Panc1 (cell line): ENCODE measurements around the gene WNT2. TPM values are rescaled to one million over a fixed set of nuclear protein-coding genes. Genes with fewer than 3 reads are reported as not detected.

Experiments used
- ATAC-seq: fragments of 200-7000 bp; cut with Tn5 transposase; 2 replicates; pipeline ENCODE4 v1.9.1; 2020; ENCODE audit warnings: mild to moderate bottlenecking, moderate library complexity
- BruUV-seq: library from RNA; stranded (reverse); fragments of 400-500 nt; replicated peaks from 2 replicates; lab custom pipeline; 2021; lab: Mats Ljungman, UMichigan
- CTCF ChIA-PET: fragments of 300-600 bp; sonication (Branson Sonifier 250); formaldehyde crosslinking; loops from one replicate; lab custom pipeline; 2022; ENCODE audit warnings: antibody characterized with exemption; lab: Charles Lee
- POLR2A ChIA-PET: fragments of 300-600 bp; sonication (Branson Sonifier 250); formaldehyde crosslinking; loops from one replicate; lab custom pipeline; 2022; ENCODE audit warnings: antibody characterized with exemption; lab: Charles Lee
- DNase-seq: peaks from one replicate; pipeline ENCODE4 v3.0.0-alpha.2; 2010; ENCODE audit warnings: low read depth, low spot score
- H3K27ac ChIP-seq: 2 replicates; pipeline ENCODE4 v1.5.1; 2011; ENCODE audit warnings: mild to moderate bottlenecking, low read length, inconsistent platforms
- H3K27me3 ChIP-seq: fragments of 200-500 bp; sonication (Bioruptor generic); 2 replicates; pipeline ENCODE4 v1.6.0; 2014; ENCODE audit warnings: low read length, inconsistent platforms; ENCODE audit not compliant: control insufficient read depth, insufficient read depth
- H3K36me3 ChIP-seq: fragments of 200-500 bp; sonication (Bioruptor generic); 2 replicates; pipeline ENCODE4 v1.5.1; 2014; ENCODE audit warnings: inconsistent platforms, mild to moderate bottlenecking, low read length, moderate library complexity; ENCODE audit not compliant: control insufficient read depth, insufficient read depth
- H3K4me1 ChIP-seq: 2 replicates; pipeline ENCODE4 v1.5.1; 2011; ENCODE audit warnings: inconsistent platforms, mild to moderate bottlenecking, low read length, moderate library complexity; ENCODE audit not compliant: control insufficient read depth, insufficient read depth
- H3K4me3 ChIP-seq, 2 experiments: 2 replicates each; pipeline ENCODE4 v1.5.1; 2011 to 2012; ENCODE audit warnings: low read depth in 2 of 2, low read length in 2 of 2, mild to moderate bottlenecking in 2 of 2, inconsistent platforms in 1 of 2, moderate library complexity in 1 of 2
- H3K9me3 ChIP-seq: fragments of 200-500 bp; sonication (Bioruptor generic); 2 replicates; pipeline ENCODE4 v1.5.1; 2014; ENCODE audit warnings: low read depth, mild to moderate bottlenecking, inconsistent platforms, low read length, moderate library complexity; ENCODE audit not compliant: control insufficient read depth, insufficient read depth
- POLR2AphosphoS5 ChIP-seq: IDR thresholded peaks from 2 replicates; pipeline ENCODE4 v1.6.1; 2012; ENCODE audit warnings: mild to moderate bottlenecking, low read depth, low read length, moderate library complexity
- SIN3A ChIP-seq: IDR thresholded peaks from 2 replicates; pipeline ENCODE4 v1.6.1; 2012; ENCODE audit warnings: low read depth, mild to moderate bottlenecking, low read length, moderate library complexity, borderline replicate concordance; ENCODE audit not compliant: insufficient read depth
- TCF7L2 ChIP-seq: IDR thresholded peaks from 2 replicates; pipeline ENCODE4 v1.6.1; 2011; ENCODE audit warnings: mild to moderate bottlenecking, low read depth, low read length, inconsistent platforms
- in situ Hi-C: cut with HindIII; loops from 2 replicates; pipeline ENCODE4 v1.10.0; 2016; ENCODE audit warnings: low sequenced_read_pairs, low pct_unique_long_range_greater_than_20kb
- intact Hi-C: fragments of 100-400 bp; cut with micrococcal nuclease; formaldehyde crosslinking; loops from one replicate; pipeline ENCODE4 v1.10.0; 2022; ENCODE audit not compliant: unreplicated experiment
- total RNA-seq: library from RNA; stranded (reverse); gene quantifications from one replicate; pipeline ENCODE4 v1.2.1, GENCODE V29; 2021; ENCODE audit not compliant: unreplicated experiment
- TF ChIP-seq, protein P1 (sequence below), 2 experiments: IDR thresholded peaks; 2 replicates each; pipeline ENCODE4 v1.6.1; 2011 to 2012; ENCODE audit warnings: low read depth in 2 of 2, control low read depth in 1 of 2, low read length in 1 of 2, mild to moderate bottlenecking in 1 of 2, moderate library complexity in 1 of 2; ENCODE audit not compliant: insufficient read depth in 1 of 2
- TF ChIP-seq, protein P2 (sequence below): fragments of 450-650 bp; IDR thresholded peaks from 2 replicates; pipeline ENCODE4 v1.5.1; 2017; ENCODE audit warnings: mild to moderate bottlenecking

Gene WNT2
- total RNA-seq, 1 experiment from 2014 or later = not detected

DNA sequence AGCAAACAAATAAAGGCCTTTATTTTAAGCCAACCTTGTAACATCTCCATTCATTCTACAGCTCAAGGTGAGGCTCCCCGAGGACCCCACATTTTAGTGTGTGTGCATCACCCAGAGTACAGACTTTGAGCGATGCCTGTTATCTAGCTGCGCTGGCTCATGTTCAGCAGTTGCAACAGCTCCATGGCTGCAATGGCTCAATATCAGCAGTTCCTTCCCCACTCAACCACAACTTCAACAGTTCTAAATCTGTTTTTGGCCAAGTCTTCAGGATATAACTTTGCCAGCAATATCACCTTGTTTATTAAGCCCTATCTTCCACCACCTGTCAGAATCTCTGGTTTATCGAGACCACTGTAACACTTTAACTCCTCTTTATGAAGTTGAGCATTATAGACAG is 95.8 kb downstream of the WNT2 start:
- H3K9me3 ChIP-seq = no peaks in the 10 kb centered on the region
- no peaks in the 10 kb centered on the region for H3K27me3 ChIP-seq
- in situ Hi-C loops = no loop called here
- no peak overlapping the region for H3K27ac ChIP-seq
- POLR2A ChIA-PET = no interaction called here
- H3K4me1 ChIP-seq = no peaks in the 10 kb centered on the region
- no peak overlapping the region for H3K4me3 ChIP-seq
- H3K36me3 ChIP-seq = no peaks in the 10 kb centered on the region
- no peak for DNase-seq
- intact Hi-C loops = no loop called here
- ATAC-seq = no peak
- CTCF ChIA-PET = no interaction called here
- no TSS peak for BruUV-seq
- TF ChIP-seq POLR2AphosphoS5 (no peak), TCF7L2 (no peak), SIN3A (no peak)
- TF ChIP-seq, protein P1, sequence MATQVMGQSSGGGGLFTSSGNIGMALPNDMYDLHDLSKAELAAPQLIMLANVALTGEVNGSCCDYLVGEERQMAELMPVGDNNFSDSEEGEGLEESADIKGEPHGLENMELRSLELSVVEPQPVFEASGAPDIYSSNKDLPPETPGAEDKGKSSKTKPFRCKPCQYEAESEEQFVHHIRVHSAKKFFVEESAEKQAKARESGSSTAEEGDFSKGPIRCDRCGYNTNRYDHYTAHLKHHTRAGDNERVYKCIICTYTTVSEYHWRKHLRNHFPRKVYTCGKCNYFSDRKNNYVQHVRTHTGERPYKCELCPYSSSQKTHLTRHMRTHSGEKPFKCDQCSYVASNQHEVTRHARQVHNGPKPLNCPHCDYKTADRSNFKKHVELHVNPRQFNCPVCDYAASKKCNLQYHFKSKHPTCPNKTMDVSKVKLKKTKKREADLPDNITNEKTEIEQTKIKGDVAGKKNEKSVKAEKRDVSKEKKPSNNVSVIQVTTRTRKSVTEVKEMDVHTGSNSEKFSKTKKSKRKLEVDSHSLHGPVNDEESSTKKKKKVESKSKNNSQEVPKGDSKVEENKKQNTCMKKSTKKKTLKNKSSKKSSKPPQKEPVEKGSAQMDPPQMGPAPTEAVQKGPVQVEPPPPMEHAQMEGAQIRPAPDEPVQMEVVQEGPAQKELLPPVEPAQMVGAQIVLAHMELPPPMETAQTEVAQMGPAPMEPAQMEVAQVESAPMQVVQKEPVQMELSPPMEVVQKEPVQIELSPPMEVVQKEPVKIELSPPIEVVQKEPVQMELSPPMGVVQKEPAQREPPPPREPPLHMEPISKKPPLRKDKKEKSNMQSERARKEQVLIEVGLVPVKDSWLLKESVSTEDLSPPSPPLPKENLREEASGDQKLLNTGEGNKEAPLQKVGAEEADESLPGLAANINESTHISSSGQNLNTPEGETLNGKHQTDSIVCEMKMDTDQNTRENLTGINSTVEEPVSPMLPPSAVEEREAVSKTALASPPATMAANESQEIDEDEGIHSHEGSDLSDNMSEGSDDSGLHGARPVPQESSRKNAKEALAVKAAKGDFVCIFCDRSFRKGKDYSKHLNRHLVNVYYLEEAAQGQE (IDR thresholded peaks at IDR 0.05; ENCODE audit: insufficient read depth in 1 of 2, low read depth in 2 of 2, low read length in 1 of 2) = no peak
- TF ChIP-seq, protein P2, sequence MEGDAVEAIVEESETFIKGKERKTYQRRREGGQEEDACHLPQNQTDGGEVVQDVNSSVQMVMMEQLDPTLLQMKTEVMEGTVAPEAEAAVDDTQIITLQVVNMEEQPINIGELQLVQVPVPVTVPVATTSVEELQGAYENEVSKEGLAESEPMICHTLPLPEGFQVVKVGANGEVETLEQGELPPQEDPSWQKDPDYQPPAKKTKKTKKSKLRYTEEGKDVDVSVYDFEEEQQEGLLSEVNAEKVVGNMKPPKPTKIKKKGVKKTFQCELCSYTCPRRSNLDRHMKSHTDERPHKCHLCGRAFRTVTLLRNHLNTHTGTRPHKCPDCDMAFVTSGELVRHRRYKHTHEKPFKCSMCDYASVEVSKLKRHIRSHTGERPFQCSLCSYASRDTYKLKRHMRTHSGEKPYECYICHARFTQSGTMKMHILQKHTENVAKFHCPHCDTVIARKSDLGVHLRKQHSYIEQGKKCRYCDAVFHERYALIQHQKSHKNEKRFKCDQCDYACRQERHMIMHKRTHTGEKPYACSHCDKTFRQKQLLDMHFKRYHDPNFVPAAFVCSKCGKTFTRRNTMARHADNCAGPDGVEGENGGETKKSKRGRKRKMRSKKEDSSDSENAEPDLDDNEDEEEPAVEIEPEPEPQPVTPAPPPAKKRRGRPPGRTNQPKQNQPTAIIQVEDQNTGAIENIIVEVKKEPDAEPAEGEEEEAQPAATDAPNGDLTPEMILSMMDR = no peak

DNA sequence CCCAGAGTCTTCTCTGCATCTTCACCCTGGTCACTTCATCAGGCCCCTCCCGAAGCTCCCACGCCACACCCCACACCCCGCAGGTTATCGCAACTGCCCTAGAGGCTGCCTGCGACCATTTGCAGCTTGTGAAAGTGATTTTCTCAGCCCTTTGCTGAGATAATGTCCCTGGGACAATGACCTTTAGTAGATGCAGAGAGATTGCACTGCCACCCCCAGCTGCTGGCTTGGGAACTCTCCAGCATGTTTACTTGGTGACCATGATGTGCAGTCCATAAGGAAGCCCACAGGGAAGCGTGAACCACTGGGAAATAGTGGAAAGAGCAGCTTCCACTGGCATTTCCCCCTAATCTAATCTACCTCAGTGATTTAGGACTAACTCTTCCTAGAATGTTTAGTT is 97.3 kb downstream of the WNT2 start:
- no peak overlapping the region for H3K4me3 ChIP-seq
- H3K9me3 ChIP-seq = no peaks in the 10 kb centered on the region
- DNase-seq (no peak), ATAC-seq (no peak)
- H3K4me1 ChIP-seq = no peaks in the 10 kb centered on the region
- in situ Hi-C loops = no loop called here
- H3K36me3 ChIP-seq = no peaks in the 10 kb centered on the region
- H3K27me3 ChIP-seq = no peaks in the 10 kb centered on the region
- no TSS peak for BruUV-seq
- POLR2A ChIA-PET = no interaction called here
- intact Hi-C loops = no loop called here
- H3K27ac ChIP-seq = no peak overlapping the region
- CTCF ChIA-PET = no interaction called here
- TF ChIP-seq SIN3A (no peak), POLR2AphosphoS5 (no peak)
- TF ChIP-seq, protein P2 = no peak

Other genes starting within 250 kb of the WNT2 start
- not detected for gene ASZ1, start 104.4 kb upstream of the WNT2 start, total RNA-seq
- gene CFTR, start 157.0 kb upstream of the WNT2 start, total RNA-seq = 0.31 TPM